WTC11 (cell line): Measurements from ENCODE around the gene GALNT17. TPM values are rescaled to one million over a fixed set of nuclear protein-coding genes. Genes with fewer than 3 reads are reported as not detected.

Experiments used
- ATAC-seq: fragments of 200-7000 bp; cut with Tn5 transposase; 2 replicates; pipeline ENCODE4 v1.10.0; 2021; ENCODE audit warnings: mild to moderate bottlenecking, moderate library complexity
- CTCF ChIA-PET: fragments of 300-600 bp; sonication (Branson Sonifier 250); formaldehyde crosslinking; loops from one replicate; lab custom pipeline; 2021; ENCODE audit warnings: antibody characterized with exemption; lab: Charles Lee
- POLR2A ChIA-PET: fragments of 350-600 bp; sonication (Branson Sonifier 250); formaldehyde crosslinking; loops from one replicate; lab custom pipeline; 2021; ENCODE audit warnings: antibody characterized with exemption; lab: Charles Lee
- DNase-seq: peaks from one replicate; pipeline ENCODE4 v3.0.0; 2021; ENCODE audit warnings: low spot score
- H3K27ac Mint-ChIP-seq: 2 replicates; pipeline ENCODE4 v1.8.0; 2021; ENCODE audit warnings: mixed read lengths
- H3K27me3 Mint-ChIP-seq: 2 replicates; pipeline ENCODE4 v1.8.0; 2021; ENCODE audit warnings: low read depth, mild to moderate bottlenecking, moderate library complexity, mixed read lengths
- H3K36me3 Mint-ChIP-seq: 2 replicates; pipeline ENCODE4 v1.8.0; 2021; ENCODE audit warnings: mixed read lengths
- H3K4me1 Mint-ChIP-seq: 2 replicates; pipeline ENCODE4 v1.8.0; 2022; ENCODE audit warnings: mixed read lengths
- H3K4me3 Mint-ChIP-seq: 2 replicates; pipeline ENCODE4 v1.8.0; 2021; ENCODE audit warnings: mild to moderate bottlenecking, moderate library complexity, mixed read lengths
- H3K9me3 Mint-ChIP-seq: 2 replicates; pipeline ENCODE4 v1.8.0; 2021; ENCODE audit warnings: mixed read lengths
- ELF4 ChIP-seq: sonication (generic); formaldehyde crosslinking; IDR thresholded peaks from 2 replicates; pipeline ENCODE4 v1.8.1; 2022; ENCODE audit warnings: low read depth, mild to moderate bottlenecking, moderate library complexity, missing genetic modification reagents
- FOXK1 ChIP-seq: sonication (generic); formaldehyde crosslinking; IDR thresholded peaks from 2 replicates; pipeline ENCODE4 v1.8.0; 2022; ENCODE audit warnings: mild to moderate bottlenecking, moderate library complexity, missing genetic modification reagents
- HMGA2 ChIP-seq: fragments of 250-450 bp; sonication (Bioruptor Pico); IDR thresholded peaks from 2 replicates; pipeline ENCODE4 v1.4.0; 2021; ENCODE audit warnings: mild to moderate bottlenecking, moderate library complexity
- JAZF1 ChIP-seq: fragments of 250-450 bp; sonication (Bioruptor Pico); IDR thresholded peaks from 2 replicates; pipeline ENCODE4 v1.9.0; 2021; ENCODE audit warnings: moderate library complexity, mild to moderate bottlenecking, inconsistent platforms
- MYBL2 ChIP-seq: sonication (generic); formaldehyde crosslinking; IDR thresholded peaks from 2 replicates; pipeline ENCODE4 v1.8.1; 2023; ENCODE audit warnings: mild to moderate bottlenecking, moderate library complexity, missing genetic modification reagents
- NR3C1 ChIP-seq: sonication (generic); formaldehyde crosslinking; conservative IDR thresholded peaks from 2 replicates; pipeline ENCODE4 v1.8.1; 2023; ENCODE audit warnings: low read depth, mild to moderate bottlenecking, missing genetic modification reagents
- RORB ChIP-seq: fragments of 250-450 bp; sonication (Bioruptor Pico); IDR thresholded peaks from 2 replicates; pipeline ENCODE4 v1.9.0; 2021; ENCODE audit warnings: mild to moderate bottlenecking
- total RNA-seq: library from RNA; stranded (reverse); gene quantifications from 3 replicates; pipeline ENCODE4 v1.2.3, GENCODE V29; 2021
- TF ChIP-seq, protein P1 (sequence below): sonication (generic); formaldehyde crosslinking; IDR thresholded peaks from 2 replicates; pipeline ENCODE4 v1.8.1; 2022; ENCODE audit warnings: low read depth, missing genetic modification reagents, borderline replicate concordance
- TF ChIP-seq, protein P2 (sequence below): sonication (generic); formaldehyde crosslinking; conservative IDR thresholded peaks from 2 replicates; pipeline ENCODE4 v1.8.1; 2023; ENCODE audit warnings: mild to moderate bottlenecking, low read depth, missing genetic modification reagents, moderate library complexity
- TF ChIP-seq, protein P3 (sequence below): fragments of 250-450 bp; sonication (Bioruptor Pico); IDR thresholded peaks from 2 replicates; pipeline ENCODE4 v1.8.0; 2021; ENCODE audit warnings: mild to moderate bottlenecking
- TF ChIP-seq, protein P4 (sequence below): sonication (generic); formaldehyde crosslinking; IDR thresholded peaks from 2 replicates; pipeline ENCODE4 v1.8.0; 2023; ENCODE audit warnings: missing genetic modification reagents, mild to moderate bottlenecking, borderline replicate concordance
- TF ChIP-seq, protein P5 (sequence below): sonication (generic); formaldehyde crosslinking; IDR thresholded peaks from 2 replicates; pipeline ENCODE4 v1.8.0; 2022; ENCODE audit warnings: mild to moderate bottlenecking, missing genetic modification reagents
- TF ChIP-seq, protein P6 (sequence below): sonication (generic); formaldehyde crosslinking; IDR thresholded peaks from 2 replicates; pipeline ENCODE4 v1.8.1; 2023; ENCODE audit warnings: mild to moderate bottlenecking, missing genetic modification reagents, moderate library complexity
- TF ChIP-seq, protein P7 (sequence below): fragments of 250-450 bp; sonication (Bioruptor Pico); IDR thresholded peaks from 2 replicates; pipeline ENCODE4 v2.1.2; 2022; ENCODE audit warnings: mild to moderate bottlenecking, moderate library complexity

The GALNT17 gene
- total RNA-seq, 1 experiment from 2014 or later, result 61.1 TPM

DNA sequence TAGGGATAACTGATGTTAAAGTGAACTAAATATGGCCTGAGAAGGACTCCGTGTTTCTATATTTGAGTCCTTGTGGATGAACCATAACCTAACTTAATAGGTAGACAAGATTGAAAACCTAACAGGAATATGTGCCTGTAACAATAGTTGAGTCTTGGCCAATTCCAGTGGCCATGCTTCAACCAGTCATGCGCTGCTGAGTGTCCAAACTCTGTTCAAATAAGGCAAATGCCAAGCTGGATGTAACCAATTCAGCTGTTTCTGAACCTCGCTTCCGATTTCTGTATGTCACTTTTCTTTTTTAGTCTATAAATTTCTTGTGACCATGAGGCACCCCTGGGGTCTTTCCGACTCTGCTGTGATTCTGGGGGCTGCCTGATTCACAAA, 608.2 kb downstream of the GALNT17 start:
- TF ChIP-seq HMGA2 (CRISPR knock-in tag), result no peak
- TF ChIP-seq, protein P1, sequence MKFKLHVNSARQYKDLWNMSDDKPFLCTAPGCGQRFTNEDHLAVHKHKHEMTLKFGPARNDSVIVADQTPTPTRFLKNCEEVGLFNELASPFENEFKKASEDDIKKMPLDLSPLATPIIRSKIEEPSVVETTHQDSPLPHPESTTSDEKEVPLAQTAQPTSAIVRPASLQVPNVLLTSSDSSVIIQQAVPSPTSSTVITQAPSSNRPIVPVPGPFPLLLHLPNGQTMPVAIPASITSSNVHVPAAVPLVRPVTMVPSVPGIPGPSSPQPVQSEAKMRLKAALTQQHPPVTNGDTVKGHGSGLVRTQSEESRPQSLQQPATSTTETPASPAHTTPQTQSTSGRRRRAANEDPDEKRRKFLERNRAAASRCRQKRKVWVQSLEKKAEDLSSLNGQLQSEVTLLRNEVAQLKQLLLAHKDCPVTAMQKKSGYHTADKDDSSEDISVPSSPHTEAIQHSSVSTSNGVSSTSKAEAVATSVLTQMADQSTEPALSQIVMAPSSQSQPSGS (CRISPR knock-in tag), result no peak
- TF ChIP-seq JAZF1 (CRISPR knock-in tag), result no peak
- no peak for TF ChIP-seq RORB (CRISPR knock-in tag)
- TF ChIP-seq, protein P2, sequence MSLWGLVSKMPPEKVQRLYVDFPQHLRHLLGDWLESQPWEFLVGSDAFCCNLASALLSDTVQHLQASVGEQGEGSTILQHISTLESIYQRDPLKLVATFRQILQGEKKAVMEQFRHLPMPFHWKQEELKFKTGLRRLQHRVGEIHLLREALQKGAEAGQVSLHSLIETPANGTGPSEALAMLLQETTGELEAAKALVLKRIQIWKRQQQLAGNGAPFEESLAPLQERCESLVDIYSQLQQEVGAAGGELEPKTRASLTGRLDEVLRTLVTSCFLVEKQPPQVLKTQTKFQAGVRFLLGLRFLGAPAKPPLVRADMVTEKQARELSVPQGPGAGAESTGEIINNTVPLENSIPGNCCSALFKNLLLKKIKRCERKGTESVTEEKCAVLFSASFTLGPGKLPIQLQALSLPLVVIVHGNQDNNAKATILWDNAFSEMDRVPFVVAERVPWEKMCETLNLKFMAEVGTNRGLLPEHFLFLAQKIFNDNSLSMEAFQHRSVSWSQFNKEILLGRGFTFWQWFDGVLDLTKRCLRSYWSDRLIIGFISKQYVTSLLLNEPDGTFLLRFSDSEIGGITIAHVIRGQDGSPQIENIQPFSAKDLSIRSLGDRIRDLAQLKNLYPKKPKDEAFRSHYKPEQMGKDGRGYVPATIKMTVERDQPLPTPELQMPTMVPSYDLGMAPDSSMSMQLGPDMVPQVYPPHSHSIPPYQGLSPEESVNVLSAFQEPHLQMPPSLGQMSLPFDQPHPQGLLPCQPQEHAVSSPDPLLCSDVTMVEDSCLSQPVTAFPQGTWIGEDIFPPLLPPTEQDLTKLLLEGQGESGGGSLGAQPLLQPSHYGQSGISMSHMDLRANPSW (CRISPR knock-in tag), result no peak
- TF ChIP-seq, protein P3, sequence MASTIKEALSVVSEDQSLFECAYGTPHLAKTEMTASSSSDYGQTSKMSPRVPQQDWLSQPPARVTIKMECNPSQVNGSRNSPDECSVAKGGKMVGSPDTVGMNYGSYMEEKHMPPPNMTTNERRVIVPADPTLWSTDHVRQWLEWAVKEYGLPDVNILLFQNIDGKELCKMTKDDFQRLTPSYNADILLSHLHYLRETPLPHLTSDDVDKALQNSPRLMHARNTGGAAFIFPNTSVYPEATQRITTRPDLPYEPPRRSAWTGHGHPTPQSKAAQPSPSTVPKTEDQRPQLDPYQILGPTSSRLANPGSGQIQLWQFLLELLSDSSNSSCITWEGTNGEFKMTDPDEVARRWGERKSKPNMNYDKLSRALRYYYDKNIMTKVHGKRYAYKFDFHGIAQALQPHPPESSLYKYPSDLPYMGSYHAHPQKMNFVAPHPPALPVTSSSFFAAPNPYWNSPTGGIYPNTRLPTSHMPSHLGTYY (CRISPR knock-in tag), result no peak
- TF ChIP-seq ELF4, result no peak
- no peak for TF ChIP-seq MYBL2 (CRISPR knock-in tag)
- no peak for TF ChIP-seq FOXK1
- TF ChIP-seq, protein P4, sequence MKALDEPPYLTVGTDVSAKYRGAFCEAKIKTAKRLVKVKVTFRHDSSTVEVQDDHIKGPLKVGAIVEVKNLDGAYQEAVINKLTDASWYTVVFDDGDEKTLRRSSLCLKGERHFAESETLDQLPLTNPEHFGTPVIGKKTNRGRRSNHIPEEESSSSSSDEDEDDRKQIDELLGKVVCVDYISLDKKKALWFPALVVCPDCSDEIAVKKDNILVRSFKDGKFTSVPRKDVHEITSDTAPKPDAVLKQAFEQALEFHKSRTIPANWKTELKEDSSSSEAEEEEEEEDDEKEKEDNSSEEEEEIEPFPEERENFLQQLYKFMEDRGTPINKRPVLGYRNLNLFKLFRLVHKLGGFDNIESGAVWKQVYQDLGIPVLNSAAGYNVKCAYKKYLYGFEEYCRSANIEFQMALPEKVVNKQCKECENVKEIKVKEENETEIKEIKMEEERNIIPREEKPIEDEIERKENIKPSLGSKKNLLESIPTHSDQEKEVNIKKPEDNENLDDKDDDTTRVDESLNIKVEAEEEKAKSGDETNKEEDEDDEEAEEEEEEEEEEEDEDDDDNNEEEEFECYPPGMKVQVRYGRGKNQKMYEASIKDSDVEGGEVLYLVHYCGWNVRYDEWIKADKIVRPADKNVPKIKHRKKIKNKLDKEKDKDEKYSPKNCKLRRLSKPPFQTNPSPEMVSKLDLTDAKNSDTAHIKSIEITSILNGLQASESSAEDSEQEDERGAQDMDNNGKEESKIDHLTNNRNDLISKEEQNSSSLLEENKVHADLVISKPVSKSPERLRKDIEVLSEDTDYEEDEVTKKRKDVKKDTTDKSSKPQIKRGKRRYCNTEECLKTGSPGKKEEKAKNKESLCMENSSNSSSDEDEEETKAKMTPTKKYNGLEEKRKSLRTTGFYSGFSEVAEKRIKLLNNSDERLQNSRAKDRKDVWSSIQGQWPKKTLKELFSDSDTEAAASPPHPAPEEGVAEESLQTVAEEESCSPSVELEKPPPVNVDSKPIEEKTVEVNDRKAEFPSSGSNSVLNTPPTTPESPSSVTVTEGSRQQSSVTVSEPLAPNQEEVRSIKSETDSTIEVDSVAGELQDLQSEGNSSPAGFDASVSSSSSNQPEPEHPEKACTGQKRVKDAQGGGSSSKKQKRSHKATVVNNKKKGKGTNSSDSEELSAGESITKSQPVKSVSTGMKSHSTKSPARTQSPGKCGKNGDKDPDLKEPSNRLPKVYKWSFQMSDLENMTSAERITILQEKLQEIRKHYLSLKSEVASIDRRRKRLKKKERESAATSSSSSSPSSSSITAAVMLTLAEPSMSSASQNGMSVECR (CRISPR knock-in tag), result no peak
- no peak for TF ChIP-seq NR3C1
- TF ChIP-seq, protein P5, sequence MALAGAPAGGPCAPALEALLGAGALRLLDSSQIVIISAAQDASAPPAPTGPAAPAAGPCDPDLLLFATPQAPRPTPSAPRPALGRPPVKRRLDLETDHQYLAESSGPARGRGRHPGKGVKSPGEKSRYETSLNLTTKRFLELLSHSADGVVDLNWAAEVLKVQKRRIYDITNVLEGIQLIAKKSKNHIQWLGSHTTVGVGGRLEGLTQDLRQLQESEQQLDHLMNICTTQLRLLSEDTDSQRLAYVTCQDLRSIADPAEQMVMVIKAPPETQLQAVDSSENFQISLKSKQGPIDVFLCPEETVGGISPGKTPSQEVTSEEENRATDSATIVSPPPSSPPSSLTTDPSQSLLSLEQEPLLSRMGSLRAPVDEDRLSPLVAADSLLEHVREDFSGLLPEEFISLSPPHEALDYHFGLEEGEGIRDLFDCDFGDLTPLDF (CRISPR knock-in tag), result no peak
- TF ChIP-seq, protein P6, sequence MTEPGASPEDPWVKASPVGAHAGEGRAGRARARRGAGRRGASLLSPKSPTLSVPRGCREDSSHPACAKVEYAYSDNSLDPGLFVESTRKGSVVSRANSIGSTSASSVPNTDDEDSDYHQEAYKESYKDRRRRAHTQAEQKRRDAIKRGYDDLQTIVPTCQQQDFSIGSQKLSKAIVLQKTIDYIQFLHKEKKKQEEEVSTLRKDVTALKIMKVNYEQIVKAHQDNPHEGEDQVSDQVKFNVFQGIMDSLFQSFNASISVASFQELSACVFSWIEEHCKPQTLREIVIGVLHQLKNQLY (CRISPR knock-in tag), result no peak
- TF ChIP-seq, protein P7, sequence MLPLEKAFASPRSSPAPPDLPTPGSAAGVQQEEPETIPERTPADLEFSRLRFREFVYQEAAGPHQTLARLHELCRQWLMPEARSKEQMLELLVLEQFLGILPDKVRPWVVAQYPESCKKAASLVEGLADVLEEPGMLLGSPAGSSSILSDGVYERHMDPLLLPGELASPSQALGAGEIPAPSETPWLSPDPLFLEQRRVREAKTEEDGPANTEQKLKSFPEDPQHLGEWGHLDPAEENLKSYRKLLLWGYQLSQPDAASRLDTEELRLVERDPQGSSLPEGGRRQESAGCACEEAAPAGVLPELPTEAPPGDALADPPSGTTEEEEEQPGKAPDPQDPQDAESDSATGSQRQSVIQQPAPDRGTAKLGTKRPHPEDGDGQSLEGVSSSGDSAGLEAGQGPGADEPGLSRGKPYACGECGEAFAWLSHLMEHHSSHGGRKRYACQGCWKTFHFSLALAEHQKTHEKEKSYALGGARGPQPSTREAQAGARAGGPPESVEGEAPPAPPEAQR, result no peak
- POLR2A ChIA-PET, result interaction anchor here (0.6 kb wide), 1 partner anchor 595 kb away, joined by 3 read pairs; no protein-coding TSS in a partner anchor
- CTCF ChIA-PET, result interaction anchor here (0.6 to 6.3 kb wide), 6 partner anchors 12 to 911 kb away, joined by 3 to 40 read pairs (median 4); no protein-coding TSS in a partner anchor
- no peak for DNase-seq
- ATAC-seq, result no peak
- H3K27me3 Mint-ChIP-seq, result no peaks in the 10 kb centered on the region
- H3K4me3 Mint-ChIP-seq, result no peak overlapping the region
- peaks cover 17% of the 10 kb centered on the region for H3K9me3 Mint-ChIP-seq
- peaks cover 21% of the 10 kb centered on the region; the same call in 1 of the 2 replicates for H3K36me3 Mint-ChIP-seq
- H3K27ac Mint-ChIP-seq, result 0 out of 2 replicates have a peak overlapping the region, but pooled peaks have one; percentile 87
- peaks cover 25% of the 10 kb centered on the region for H3K4me1 Mint-ChIP-seq
